Bone marrow (tissue), 2 donors: ENCODE measurements around the gene VTCN1.
A peak's percentile ranks its signal among the peaks of the same experiment; 100 is the strongest.
"Not testable (repeated sequence)": the region's sequence is repeated elsewhere in the genome, so short reads cannot be mapped to it uniquely, and the experiment has no call there.

ENCODE experiments used
- DNase-seq, 2 donors: peaks; one replicate each; lab custom pipeline; 2025; lab: John Stamatoyannopoulos, UW

Gene VTCN1

GRCh38 chr1:117166076-117166475 lies 44.7 kb downstream of the VTCN1 start:
- DNase-seq, result no peak

GRCh38 chr1:117164209-117164608 lies 46.5 kb downstream of the VTCN1 start:
- no peak for DNase-seq

GRCh38 chr1:117162816-117163215 lies 47.9 kb downstream of the VTCN1 start:
- DNase-seq, result no peak

- no peak for DNase-seq
Observed at GRCh38 chr1:117161887-117162286, 48.8 kb downstream of the VTCN1 start.

- DNase-seq, result not testable (repeated sequence)
Observed at GRCh38 chr1:117151305-117151704, 59.4 kb downstream of the VTCN1 start.

- no peak for DNase-seq
Observed at GRCh38 chr1:117150316-117150715, 60.4 kb downstream of the VTCN1 start.

GRCh38 chr1:117147856-117148588 lies 62.7 kb downstream of the VTCN1 start:
- no peak for DNase-seq

- DNase-seq, result no peak
Observed at GRCh38 chr1:117147341-117147831, 63.3 kb downstream of the VTCN1 start.

GRCh38 chr1:117146575-117147340 lies 64.0 kb downstream of the VTCN1 start:
- no peak for DNase-seq

GRCh38 chr1:117146072-117146471 lies 64.7 kb downstream of the VTCN1 start:
- no peak for DNase-seq

- no peak for DNase-seq
Observed at GRCh38 chr1:117143871-117144270, 66.9 kb downstream of the VTCN1 start.

- DNase-seq, result no peak
Observed at GRCh38 chr1:117143172-117143571, 67.6 kb downstream of the VTCN1 start.

- no peak for DNase-seq
Observed at GRCh38 chr1:117142200-117142599, 68.5 kb downstream of the VTCN1 start.

GRCh38 chr1:117138561-117138960 lies 72.2 kb downstream of the VTCN1 start:
- DNase-seq, result no peak

- DNase-seq, result no peak
Observed at GRCh38 chr1:117138106-117138505, 72.6 kb downstream of the VTCN1 start.

- DNase-seq, result no peak
Observed at GRCh38 chr1:117137281-117137855, 73.4 kb downstream of the VTCN1 start.

GRCh38 chr1:117136749-117137148 lies 74.0 kb downstream of the VTCN1 start:
- no peak for DNase-seq

- no peak for DNase-seq
Observed at GRCh38 chr1:117135329-117135728, 75.4 kb downstream of the VTCN1 start.

- no peak for DNase-seq
Observed at GRCh38 chr1:117130526-117130925, 80.2 kb downstream of the VTCN1 start.

GRCh38 chr1:117128323-117129079 lies 82.2 kb downstream of the VTCN1 start:
- DNase-seq, result peak in 1 of 2 donors; percentile 24

- no peak for DNase-seq
Observed at GRCh38 chr1:117127795-117128194, 82.9 kb downstream of the VTCN1 start.

GRCh38 chr1:117124661-117125060 lies 86.1 kb downstream of the VTCN1 start:
- no peak for DNase-seq
